WTC11 (cell line): ENCODE results near the gene LPAR2. TPM values are rescaled to one million over a fixed set of nuclear protein-coding genes. Genes with fewer than 3 reads are reported as not detected.

ENCODE experiments used
- ATAC-seq: fragments of 200-7000 bp; cut with Tn5 transposase; 2 replicates; pipeline ENCODE4 v1.10.0; 2021; ENCODE audit warnings: mild to moderate bottlenecking, moderate library complexity
- CTCF ChIA-PET: fragments of 300-600 bp; sonication (Branson Sonifier 250); formaldehyde crosslinking; loops from one replicate; lab custom pipeline; 2021; ENCODE audit warnings: antibody characterized with exemption; lab: Charles Lee
- POLR2A ChIA-PET: fragments of 350-600 bp; sonication (Branson Sonifier 250); formaldehyde crosslinking; loops from one replicate; lab custom pipeline; 2021; ENCODE audit warnings: antibody characterized with exemption; lab: Charles Lee
- DNase-seq: peaks from one replicate; pipeline ENCODE4 v3.0.0; 2021; ENCODE audit warnings: low spot score
- H3K27ac Mint-ChIP-seq: 2 replicates; pipeline ENCODE4 v1.8.0; 2021; ENCODE audit warnings: mixed read lengths
- H3K27me3 Mint-ChIP-seq: 2 replicates; pipeline ENCODE4 v1.8.0; 2021; ENCODE audit warnings: low read depth, mild to moderate bottlenecking, moderate library complexity, mixed read lengths
- H3K36me3 Mint-ChIP-seq: 2 replicates; pipeline ENCODE4 v1.8.0; 2021; ENCODE audit warnings: mixed read lengths
- H3K4me1 Mint-ChIP-seq: 2 replicates; pipeline ENCODE4 v1.8.0; 2022; ENCODE audit warnings: mixed read lengths
- H3K4me3 Mint-ChIP-seq: 2 replicates; pipeline ENCODE4 v1.8.0; 2021; ENCODE audit warnings: mild to moderate bottlenecking, moderate library complexity, mixed read lengths
- H3K9me3 Mint-ChIP-seq: 2 replicates; pipeline ENCODE4 v1.8.0; 2021; ENCODE audit warnings: mixed read lengths
- AFF4 ChIP-seq: sonication (generic); formaldehyde crosslinking; IDR thresholded peaks from 2 replicates; pipeline ENCODE4 v1.8.1; 2023; ENCODE audit warnings: mild to moderate bottlenecking, missing genetic modification reagents, borderline replicate concordance
- CBFB ChIP-seq: sonication (generic); formaldehyde crosslinking; IDR thresholded peaks from 2 replicates; pipeline ENCODE4 v1.8.1; 2022; ENCODE audit warnings: mild to moderate bottlenecking, low read depth, missing genetic modification reagents
- CREM ChIP-seq: sonication (generic); formaldehyde crosslinking; IDR thresholded peaks from 2 replicates; pipeline ENCODE4 v1.8.1; 2022; ENCODE audit warnings: mild to moderate bottlenecking, missing genetic modification reagents, moderate library complexity
- E2F4 ChIP-seq: sonication (generic); formaldehyde crosslinking; IDR thresholded peaks from 2 replicates; pipeline ENCODE4 v1.8.1; 2022; ENCODE audit warnings: low read depth, mild to moderate bottlenecking, moderate library complexity, missing genetic modification reagents, borderline replicate concordance
- E2F5 ChIP-seq: sonication (generic); formaldehyde crosslinking; IDR thresholded peaks from 2 replicates; pipeline ENCODE4 v1.8.1; 2022; ENCODE audit warnings: mild to moderate bottlenecking, moderate library complexity, missing genetic modification reagents
- ESRRA ChIP-seq: sonication (generic); formaldehyde crosslinking; IDR thresholded peaks from 2 replicates; pipeline ENCODE4 v1.8.1; 2022; ENCODE audit warnings: mild to moderate bottlenecking, missing genetic modification reagents, borderline replicate concordance
- ETV6 ChIP-seq: sonication (generic); formaldehyde crosslinking; IDR thresholded peaks from 2 replicates; pipeline ENCODE4 v1.8.1; 2022; ENCODE audit warnings: mild to moderate bottlenecking, missing genetic modification reagents
- FOXK1 ChIP-seq: sonication (generic); formaldehyde crosslinking; IDR thresholded peaks from 2 replicates; pipeline ENCODE4 v1.8.0; 2022; ENCODE audit warnings: mild to moderate bottlenecking, moderate library complexity, missing genetic modification reagents
- JUN ChIP-seq: sonication (generic); formaldehyde crosslinking; IDR thresholded peaks from 2 replicates; pipeline ENCODE4 v1.8.0; 2023; ENCODE audit warnings: mild to moderate bottlenecking, missing genetic modification reagents
- NR1H2 ChIP-seq: sonication (generic); formaldehyde crosslinking; IDR thresholded peaks from 2 replicates; pipeline ENCODE4 v1.9.0; 2021; ENCODE audit warnings: mild to moderate bottlenecking, moderate library complexity, missing genetic modification reagents
- PRRX2 ChIP-seq: fragments of 250-450 bp; sonication (Bioruptor Pico); IDR thresholded peaks from 2 replicates; pipeline ENCODE4 v1.8.0; 2021; ENCODE audit warnings: mild to moderate bottlenecking
- RELA ChIP-seq: sonication (generic); formaldehyde crosslinking; IDR thresholded peaks from 2 replicates; pipeline ENCODE4 v1.8.1; 2022; ENCODE audit warnings: missing genetic modification reagents, mild to moderate bottlenecking, borderline replicate concordance
- RORB ChIP-seq: fragments of 250-450 bp; sonication (Bioruptor Pico); IDR thresholded peaks from 2 replicates; pipeline ENCODE4 v1.9.0; 2021; ENCODE audit warnings: mild to moderate bottlenecking
- ZBTB21 ChIP-seq: sonication (generic); formaldehyde crosslinking; IDR thresholded peaks from 2 replicates; pipeline ENCODE4 v1.8.1; 2023; ENCODE audit warnings: mild to moderate bottlenecking, missing genetic modification reagents, borderline replicate concordance
- ZBTB43 ChIP-seq: sonication (generic); formaldehyde crosslinking; IDR thresholded peaks from 2 replicates; pipeline ENCODE4 v1.8.1; 2023; ENCODE audit warnings: mild to moderate bottlenecking, missing genetic modification reagents
- ZNF121 ChIP-seq: sonication (generic); formaldehyde crosslinking; IDR thresholded peaks from 2 replicates; pipeline ENCODE4 v1.8.0; 2023; ENCODE audit warnings: missing genetic modification reagents
- ZNF138 ChIP-seq: sonication (generic); formaldehyde crosslinking; conservative IDR thresholded peaks from 2 replicates; pipeline ENCODE4 v1.8.1; 2022; ENCODE audit warnings: mild to moderate bottlenecking, moderate library complexity, missing genetic modification reagents
- ZNF416 ChIP-seq: fragments of 250-450 bp; sonication (Bioruptor Pico); IDR thresholded peaks from 2 replicates; pipeline ENCODE4 v1.9.0; 2021; ENCODE audit warnings: mild to moderate bottlenecking, inconsistent platforms
- ZNF512 ChIP-seq: sonication (generic); formaldehyde crosslinking; IDR thresholded peaks from 2 replicates; pipeline ENCODE4 v1.8.1; 2022; ENCODE audit warnings: missing genetic modification reagents, borderline replicate concordance
- ZNF671 ChIP-seq: fragments of 250-450 bp; sonication (Bioruptor Pico); IDR thresholded peaks from 2 replicates; pipeline ENCODE4 v1.8.0; 2021; ENCODE audit warnings: mild to moderate bottlenecking
- total RNA-seq: library from RNA; stranded (reverse); gene quantifications from 3 replicates; pipeline ENCODE4 v1.2.3, GENCODE V29; 2021
- TF ChIP-seq, protein P1 (sequence below): sonication (generic); formaldehyde crosslinking; IDR thresholded peaks from 2 replicates; pipeline ENCODE4 v1.8.0; 2023; ENCODE audit warnings: missing genetic modification reagents, mild to moderate bottlenecking, borderline replicate concordance

LPAR2 gene
- total RNA-seq, 1 experiment from 2014 or later = 44.5 TPM

DNA sequence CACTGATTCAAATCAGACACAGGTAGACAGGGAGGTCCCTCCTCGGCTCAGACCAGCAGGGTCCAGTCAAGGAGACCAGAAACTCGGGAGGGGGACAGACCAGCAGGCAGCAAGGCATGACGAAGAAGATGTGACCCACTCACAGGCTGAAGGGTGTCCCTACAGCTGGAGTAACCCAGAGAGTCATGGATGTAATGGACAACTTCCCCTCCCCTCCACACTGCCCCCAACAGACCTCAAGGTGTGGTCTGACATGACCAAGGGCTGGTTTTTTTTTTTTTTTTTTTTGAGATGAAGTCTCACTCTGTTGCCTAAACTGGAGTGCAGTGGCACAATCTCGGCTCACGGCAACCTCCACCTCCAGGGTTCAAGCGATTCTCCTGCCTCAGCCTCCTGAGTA is 43.7 kb downstream of the LPAR2 start (continued):
- TF ChIP-seq ZNF138 (CRISPR knock-in tag) (no peak), ZNF416 (CRISPR knock-in tag) (no peak), E2F5 (CRISPR knock-in tag) (no peak)

GRCh38 chr19:19582471-19582870 is 45.5 kb downstream of the LPAR2 start:
- H3K4me3 Mint-ChIP-seq = no peak overlapping the region
- TF ChIP-seq CBFB (CRISPR knock-in tag) (no peak), ZBTB21 (CRISPR knock-in tag) (no peak), AFF4 (CRISPR knock-in tag) (no peak)
- ATAC-seq (no peak), DNase-seq (no peak)
- H3K4me1 Mint-ChIP-seq = no peaks in the 10 kb centered on the region
- CTCF ChIA-PET = interaction anchor here (2.5 kb wide), 1 partner anchor 28 kb away, joined by 16 read pairs; no protein-coding TSS in a partner anchor
- POLR2A ChIA-PET = no interaction called here
- H3K36me3 Mint-ChIP-seq = no peaks in the 10 kb centered on the region
- no peaks in the 10 kb centered on the region for H3K9me3 Mint-ChIP-seq
- no peaks in the 10 kb centered on the region for H3K27me3 Mint-ChIP-seq
- H3K27ac Mint-ChIP-seq = peak overlapping the region; percentile 39; the same call in 1 of the 2 replicates

- no peak overlapping the region for H3K4me3 Mint-ChIP-seq
- TF ChIP-seq ZBTB43 (CRISPR knock-in tag) (no peak), ESRRA (no peak), RELA (CRISPR knock-in tag) (no peak), FOXK1 (CRISPR knock-in tag) (no peak), ZNF512 (CRISPR knock-in tag) (no peak), NR1H2 (CRISPR knock-in tag) (no peak), E2F4 (CRISPR knock-in tag) (no peak), CREM (CRISPR knock-in tag) (no peak), ZNF416 (CRISPR knock-in tag) (no peak), JUN (CRISPR knock-in tag) (no peak), PRRX2 (CRISPR knock-in tag) (no peak), ZNF671 (CRISPR knock-in tag) (no peak), RORB (CRISPR knock-in tag) (no peak), ETV6 (no peak), ZNF121 (CRISPR knock-in tag) (no peak)
- TF ChIP-seq, protein P1, sequence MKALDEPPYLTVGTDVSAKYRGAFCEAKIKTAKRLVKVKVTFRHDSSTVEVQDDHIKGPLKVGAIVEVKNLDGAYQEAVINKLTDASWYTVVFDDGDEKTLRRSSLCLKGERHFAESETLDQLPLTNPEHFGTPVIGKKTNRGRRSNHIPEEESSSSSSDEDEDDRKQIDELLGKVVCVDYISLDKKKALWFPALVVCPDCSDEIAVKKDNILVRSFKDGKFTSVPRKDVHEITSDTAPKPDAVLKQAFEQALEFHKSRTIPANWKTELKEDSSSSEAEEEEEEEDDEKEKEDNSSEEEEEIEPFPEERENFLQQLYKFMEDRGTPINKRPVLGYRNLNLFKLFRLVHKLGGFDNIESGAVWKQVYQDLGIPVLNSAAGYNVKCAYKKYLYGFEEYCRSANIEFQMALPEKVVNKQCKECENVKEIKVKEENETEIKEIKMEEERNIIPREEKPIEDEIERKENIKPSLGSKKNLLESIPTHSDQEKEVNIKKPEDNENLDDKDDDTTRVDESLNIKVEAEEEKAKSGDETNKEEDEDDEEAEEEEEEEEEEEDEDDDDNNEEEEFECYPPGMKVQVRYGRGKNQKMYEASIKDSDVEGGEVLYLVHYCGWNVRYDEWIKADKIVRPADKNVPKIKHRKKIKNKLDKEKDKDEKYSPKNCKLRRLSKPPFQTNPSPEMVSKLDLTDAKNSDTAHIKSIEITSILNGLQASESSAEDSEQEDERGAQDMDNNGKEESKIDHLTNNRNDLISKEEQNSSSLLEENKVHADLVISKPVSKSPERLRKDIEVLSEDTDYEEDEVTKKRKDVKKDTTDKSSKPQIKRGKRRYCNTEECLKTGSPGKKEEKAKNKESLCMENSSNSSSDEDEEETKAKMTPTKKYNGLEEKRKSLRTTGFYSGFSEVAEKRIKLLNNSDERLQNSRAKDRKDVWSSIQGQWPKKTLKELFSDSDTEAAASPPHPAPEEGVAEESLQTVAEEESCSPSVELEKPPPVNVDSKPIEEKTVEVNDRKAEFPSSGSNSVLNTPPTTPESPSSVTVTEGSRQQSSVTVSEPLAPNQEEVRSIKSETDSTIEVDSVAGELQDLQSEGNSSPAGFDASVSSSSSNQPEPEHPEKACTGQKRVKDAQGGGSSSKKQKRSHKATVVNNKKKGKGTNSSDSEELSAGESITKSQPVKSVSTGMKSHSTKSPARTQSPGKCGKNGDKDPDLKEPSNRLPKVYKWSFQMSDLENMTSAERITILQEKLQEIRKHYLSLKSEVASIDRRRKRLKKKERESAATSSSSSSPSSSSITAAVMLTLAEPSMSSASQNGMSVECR (CRISPR knock-in tag) = no peak
These were observed 46.6 kb downstream of the LPAR2 start for GRCh38 chr19:19581391-19581790.

More at GRCh38 chr19:19581391-19581790, 46.6 kb downstream of the LPAR2 start:
- ChIA-PET POLR2A (no interaction called here), CTCF (interaction anchor here (1.1 to 2.5 kb wide), 2 partner anchors 27 to 28 kb away, joined by 3 to 16 read pairs; no protein-coding TSS in a partner anchor)
- no peak overlapping the region for H3K27ac Mint-ChIP-seq
- H3K27me3 Mint-ChIP-seq = no peaks in the 10 kb centered on the region
- H3K9me3 Mint-ChIP-seq = no peaks in the 10 kb centered on the region
- no peaks in the 10 kb centered on the region for H3K36me3 Mint-ChIP-seq
- ATAC-seq (no peak), DNase-seq (no peak)
- H3K4me1 Mint-ChIP-seq = no peaks in the 10 kb centered on the region
